Naive thymus-derived CD4-positive, alpha-beta T cell (primary cell): Measurements from ENCODE around the gene HLA-DPA1. TPM values are rescaled to one million over a fixed set of nuclear protein-coding genes. Genes with fewer than 3 reads are reported as not detected.

Experiments used
- ATAC-seq: fragments of 150-1000 bp; cut with Tn5 transposase; 2 replicates; pipeline ENCODE4 v1.10.0; 2021; ENCODE audit warnings: mild to moderate bottlenecking, moderate library complexity
- CTCF ChIA-PET: fragments of 350-600 bp; sonication (Branson Sonifier 250); formaldehyde crosslinking; loops from one replicate; lab custom pipeline; 2021; ENCODE audit warnings: antibody characterized with exemption; lab: Charles Lee
- POLR2A ChIA-PET: fragments of 350-600 bp; sonication (Branson Sonifier 250); formaldehyde crosslinking; loops from one replicate; lab custom pipeline; 2021; ENCODE audit warnings: antibody characterized with exemption, inconsistent platforms; lab: Charles Lee
- DNase-seq, 9 donors: peaks; one replicate each; pipeline versions ENCODE4 v3.0.0 to v3.0.0-alpha.2; 2020 to 2022; ENCODE audit warnings: mixed read lengths in 1 of 9
- H3K27ac ChIP-seq: one replicate; pipeline ENCODE4 v1.7.0; 2013; ENCODE audit warnings: mild to moderate bottlenecking, low read depth, low read length, moderate library complexity
- H3K27me3 ChIP-seq, 2 donors: one replicate each; pipeline ENCODE4 v1.7.0; 2013; ENCODE audit warnings: low read length in 2 of 2, mild to moderate bottlenecking in 2 of 2, moderate library complexity in 2 of 2; ENCODE audit not compliant: control insufficient read depth in 2 of 2, insufficient read depth in 2 of 2
- H3K36me3 ChIP-seq, 3 experiments: 1 replicate in 2 of 3; 2 replicates in 1 of 3; pipeline ENCODE4 v1.7.0; 2013; ENCODE audit warnings: low read length in 3 of 3, mild to moderate bottlenecking in 3 of 3, moderate library complexity in 1 of 3; ENCODE audit not compliant: insufficient read depth in 3 of 3, control insufficient read depth in 2 of 3
- H3K4me1 ChIP-seq, 2 donors: one replicate each; pipeline ENCODE4 v1.7.0; 2013; ENCODE audit warnings: low read length in 2 of 2, mild to moderate bottlenecking in 2 of 2, moderate library complexity in 1 of 2; ENCODE audit not compliant: control insufficient read depth in 2 of 2, insufficient read depth in 2 of 2
- H3K4me3 ChIP-seq: 2 replicates; pipeline ENCODE4 v1.7.0; 2013; ENCODE audit warnings: mild to moderate bottlenecking, low read length
- H3K9me3 ChIP-seq, 3 experiments: 1 replicate in 2 of 3; 2 replicates in 1 of 3; pipeline ENCODE4 v1.7.0; 2013; ENCODE audit warnings: low read length in 3 of 3; ENCODE audit not compliant: control insufficient read depth in 2 of 3
- H3K27ac Mint-ChIP-seq, 9 donors: one replicate each; pipeline ENCODE4 v1.8.0; 2020 to 2022; ENCODE audit warnings: mixed read lengths in 9 of 9, mild to moderate bottlenecking in 8 of 9, moderate library complexity in 5 of 9, inconsistent platforms in 2 of 9
- H3K27me3 Mint-ChIP-seq, 5 donors: one replicate each; pipeline ENCODE4 v1.8.0; 2021 to 2022; ENCODE audit warnings: mixed read lengths in 5 of 5, mild to moderate bottlenecking in 1 of 5
- H3K36me3 Mint-ChIP-seq, 5 donors: one replicate each; pipeline ENCODE4 v1.8.0; 2020 to 2022; ENCODE audit warnings: mixed read lengths in 5 of 5, mild to moderate bottlenecking in 3 of 5, inconsistent platforms in 1 of 5
- H3K4me1 Mint-ChIP-seq, 7 donors: one replicate each; pipeline ENCODE4 v1.8.0; 2020 to 2022; ENCODE audit warnings: mixed read lengths in 7 of 7, mild to moderate bottlenecking in 3 of 7, inconsistent platforms in 1 of 7
- H3K4me3 Mint-ChIP-seq, 10 donors: one replicate each; pipeline ENCODE4 v1.8.0; 2020 to 2022; ENCODE audit warnings: mild to moderate bottlenecking in 10 of 10, mixed read lengths in 10 of 10, moderate library complexity in 6 of 10, inconsistent platforms in 2 of 10
- H3K9me3 Mint-ChIP-seq, 11 donors: one replicate each; pipeline ENCODE4 v1.8.0; 2020 to 2022; ENCODE audit warnings: mixed read lengths in 11 of 11, mild to moderate bottlenecking in 4 of 11, inconsistent platforms in 1 of 11, moderate library complexity in 1 of 11
- intact Hi-C, 2 donors: fragments of 100-400 bp; cut with micrococcal nuclease; formaldehyde crosslinking; loops; one replicate each; pipeline ENCODE4 v1.15.1; 2023
- polyA plus RNA-seq, 2 donors: library from polyadenylated mRNA; unstranded; fragments of 300-500 nt; fragmentation: Illumina TruSeq; gene quantifications; one replicate each; pipeline ENCODE4 v1.2.3, GENCODE V29; 2021
- total RNA-seq, 6 experiments: library from RNA in 5 of 6; stranded (reverse) in 5 of 6; gene quantifications; 1 replicate in 5 of 6; 2 replicates in 1 of 6; pipeline ENCODE4 v1.2.3 and lab custom pipeline; 2021 to 2026

Gene HLA-DPA1
- total and polyA plus RNA-seq, 7 experiments from 2014 or later = 20.2 to 295 (median 45.6) TPM

GRCh38 chr6:33019372-33019771, 54.1 kb downstream of the HLA-DPA1 start:
- H3K36me3 Mint-ChIP-seq = no peaks in the 10 kb centered on the region
- Histone ChIP-seq H3K4me3 (peak overlapping the region; percentile 21), H3K9me3 (no peaks in the 10 kb centered on the region), H3K27ac (no peak overlapping the region), H3K4me1 (peaks cover 12 to 21% of the 10 kb centered on the region in 2 donors), H3K36me3 (no peaks in the 10 kb centered on the region), H3K27me3 (no peaks in the 10 kb centered on the region)
- peaks cover 8 to 44% (median 31%) of the 10 kb centered on the region in 7 donors for H3K4me1 Mint-ChIP-seq
- intact Hi-C loops = loop anchor here (2.0 to 5.0 kb wide), 3 partner anchors 53 to 128 kb away; partner anchors contain the start of gene HLA-DPA1 (in 2 of the 2)
- H3K4me3 Mint-ChIP-seq = peak overlapping the region in 8 of 10 donors; percentile 62 to 87 (median 78)
- no peak for DNase-seq
- ChIA-PET POLR2A (no interaction called here), CTCF (interaction anchor here (0.6 to 1.0 kb wide), 2 partner anchors 21 to 109 kb away, joined by 3 to 4 read pairs; no protein-coding TSS in a partner anchor)
- peak overlapping the region in 7 of 9 donors; percentile 5 to 91 (median 82) for H3K27ac Mint-ChIP-seq
- peaks cover 0 to 5% (median 2%) of the 10 kb centered on the region in 5 donors for H3K27me3 Mint-ChIP-seq
- no peak for ATAC-seq
- no peaks in the 10 kb centered on the region for H3K9me3 Mint-ChIP-seq

- intact Hi-C loops = loop anchor here (2.0 to 5.0 kb wide), 3 partner anchors 53 to 128 kb away; partner anchors contain the start of gene HLA-DPA1 (in 2 of the 2)
- H3K4me1 Mint-ChIP-seq = peaks cover 8 to 44% (median 31%) of the 10 kb centered on the region in 7 donors
- peaks cover 0 to 5% (median 2%) of the 10 kb centered on the region in 5 donors for H3K27me3 Mint-ChIP-seq
- H3K4me1 ChIP-seq = peaks cover 12 to 21% of the 10 kb centered on the region in 2 donors
- H3K36me3 ChIP-seq = no peaks in the 10 kb centered on the region
- peak overlapping the region in 7 of 9 donors; percentile 5 to 91 (median 82) for H3K27ac Mint-ChIP-seq
- POLR2A ChIA-PET = no interaction called here
- no peak overlapping the region for H3K27ac ChIP-seq
- no peaks in the 10 kb centered on the region for H3K36me3 Mint-ChIP-seq
- H3K27me3 ChIP-seq = no peaks in the 10 kb centered on the region
- H3K4me3 ChIP-seq = peak overlapping the region; percentile 21
- no peaks in the 10 kb centered on the region for H3K9me3 ChIP-seq
- peak overlapping the region in 9 of 10 donors; percentile 56 to 87 (median 77) for H3K4me3 Mint-ChIP-seq
- no peaks in the 10 kb centered on the region for H3K9me3 Mint-ChIP-seq
- ATAC-seq (peak; percentile 91), DNase-seq (peak in 4 of 9 donors; percentile 23 to 42 (median 30))
- CTCF ChIA-PET = interaction anchor here (0.6 kb wide), 1 partner anchor 109 kb away, joined by 4 read pairs; no protein-coding TSS in a partner anchor
Measured at GRCh38 chr6:33018904-33019303, 54.5 kb downstream of the HLA-DPA1 start.

GRCh38 chr6:33018418-33018817, 55.0 kb downstream of the HLA-DPA1 start:
- Mint-ChIP-seq H3K36me3 (no peaks in the 10 kb centered on the region), H3K4me3 (peak overlapping the region in 5 of 10 donors; percentile 5 to 87 (median 14)), H3K4me1 (peaks cover 8 to 44% (median 31%) of the 10 kb centered on the region in 7 donors), H3K9me3 (no peaks in the 10 kb centered on the region), H3K27ac (peak overlapping the region in 6 of 9 donors; percentile 5 to 90 (median 38)), H3K27me3 (peaks cover 0 to 6% (median 2%) of the 10 kb centered on the region in 5 donors)
- intact Hi-C loops = loop anchor here (2.0 to 5.0 kb wide), 3 partner anchors 54 to 129 kb away; partner anchors contain the start of gene HLA-DPA1 (in 2 of the 2)
- Histone ChIP-seq H3K36me3 (no peaks in the 10 kb centered on the region), H3K4me1 (peaks cover 12 to 21% of the 10 kb centered on the region in 2 donors), H3K27me3 (no peaks in the 10 kb centered on the region), H3K9me3 (no peaks in the 10 kb centered on the region), H3K4me3 (no peak overlapping the region), H3K27ac (no peak overlapping the region)
- ChIA-PET CTCF (interaction anchor here (0.6 kb wide), 1 partner anchor 132 kb away, joined by 3 read pairs; no protein-coding TSS in a partner anchor), POLR2A (no interaction called here)
- no peak for ATAC-seq
- no peak for DNase-seq

GRCh38 chr6:33017694-33018353, 55.6 kb downstream of the HLA-DPA1 start:
- H3K36me3 Mint-ChIP-seq = no peaks in the 10 kb centered on the region
- peak overlapping the region in 7 of 9 donors; percentile 5 to 90 (median 33) for H3K27ac Mint-ChIP-seq
- no peak for DNase-seq
- Histone ChIP-seq H3K4me3 (no peak overlapping the region), H3K4me1 (peaks cover 12 to 21% of the 10 kb centered on the region in 2 donors), H3K27me3 (no peaks in the 10 kb centered on the region), H3K36me3 (no peaks in the 10 kb centered on the region), H3K27ac (no peak overlapping the region), H3K9me3 (no peaks in the 10 kb centered on the region)
- POLR2A ChIA-PET = no interaction called here
- ATAC-seq = no peak
- peaks cover 8 to 44% (median 31%) of the 10 kb centered on the region in 7 donors for H3K4me1 Mint-ChIP-seq
- no peaks in the 10 kb centered on the region for H3K9me3 Mint-ChIP-seq
- CTCF ChIA-PET = interaction anchor here (0.6 kb wide), 1 partner anchor 132 kb away, joined by 3 read pairs; no protein-coding TSS in a partner anchor
- H3K27me3 Mint-ChIP-seq = peaks cover 0 to 10% (median 2%) of the 10 kb centered on the region in 5 donors
- H3K4me3 Mint-ChIP-seq = peak overlapping the region in 4 of 10 donors; percentile 5 to 87 (median 30)
- intact Hi-C loops = loop anchor here (2.0 to 5.0 kb wide), 3 partner anchors 54 to 129 kb away; partner anchors contain the start of gene HLA-DPA1 (in 2 of the 2)

- POLR2A ChIA-PET = no interaction called here
- H3K36me3 Mint-ChIP-seq = no peaks in the 10 kb centered on the region
- Histone ChIP-seq H3K27me3 (no peaks in the 10 kb centered on the region), H3K36me3 (no peaks in the 10 kb centered on the region), H3K9me3 (no peaks in the 10 kb centered on the region), H3K4me3 (no peak overlapping the region), H3K27ac (no peak overlapping the region), H3K4me1 (peaks cover 12 to 21% of the 10 kb centered on the region in 2 donors)
- H3K27ac Mint-ChIP-seq = peak overlapping the region in 1 of 9 donors; percentile 90
- CTCF ChIA-PET = interaction anchor here (0.7 to 1.2 kb wide), 3 partner anchors 112 to 232 kb away, joined by 3 to 5 read pairs (median 4); no protein-coding TSS in a partner anchor
- H3K27me3 Mint-ChIP-seq = peaks cover 0 to 14% (median 2%) of the 10 kb centered on the region in 5 donors
- no peaks in the 10 kb centered on the region for H3K9me3 Mint-ChIP-seq
- no peak for DNase-seq
- no peak for ATAC-seq
- intact Hi-C loops = loop anchor here (5.0 kb wide), 2 partner anchors 55 to 130 kb away; partner anchors contain the start of gene HLA-DPA1 (in 1 of the 2)
- no peak overlapping the region for H3K4me3 Mint-ChIP-seq
- peaks cover 8 to 44% (median 31%) of the 10 kb centered on the region in 7 donors for H3K4me1 Mint-ChIP-seq
Measured at GRCh38 chr6:33017018-33017417, 56.4 kb downstream of the HLA-DPA1 start.

GRCh38 chr6:33015798-33016197, 57.7 kb downstream of the HLA-DPA1 start:
- Mint-ChIP-seq H3K9me3 (no peaks in the 10 kb centered on the region), H3K27me3 (peaks cover 0 to 20% (median 2%) of the 10 kb centered on the region in 5 donors), H3K4me1 (peaks cover 8 to 44% (median 31%) of the 10 kb centered on the region in 7 donors), H3K4me3 (no peak overlapping the region), H3K27ac (no peak overlapping the region), H3K36me3 (no peaks in the 10 kb centered on the region)
- Histone ChIP-seq H3K4me3 (no peak overlapping the region), H3K9me3 (no peaks in the 10 kb centered on the region), H3K36me3 (no peaks in the 10 kb centered on the region), H3K27me3 (no peaks in the 10 kb centered on the region), H3K4me1 (peaks cover 12 to 21% of the 10 kb centered on the region in 2 donors), H3K27ac (no peak overlapping the region)
- no peak for ATAC-seq
- intact Hi-C loops = loop anchor here (2.0 to 5.0 kb wide), 3 partner anchors 57 to 132 kb away; partner anchors contain the start of gene HLA-DPA1 (in 1 of the 2)
- ChIA-PET CTCF (interaction anchor here (0.7 to 1.8 kb wide), 4 partner anchors 32 to 233 kb away, joined by 3 to 5 read pairs (median 4); no protein-coding TSS in a partner anchor), POLR2A (interaction anchor here (1.8 to 2.0 kb wide), 2 partner anchors 44 to 233 kb away, joined by 5 to 6 read pairs; no protein-coding TSS in a partner anchor)
- no peak for DNase-seq
